Stimulated activated CD8-positive, alpha-beta memory T cell treated with anti-CD3 and anti-CD28 coated beads, Interleukin-15, amount 100 ng/mL, for 24 hours (primary cell): ENCODE measurements around the gene DGKE.

ENCODE experiments used
- DNase-seq: peaks from one replicate; pipeline ENCODE4 v3.0.0-alpha.2; 2020; ENCODE audit warnings: low read depth

The DGKE gene

GRCh38 chr17:56914581-56915273 is 80.8 kb downstream of the DGKE start:
- no peak for DNase-seq

GRCh38 chr17:56917559-56918296 is 83.8 kb downstream of the DGKE start:
- no peak for DNase-seq

- no peak for DNase-seq
These were observed 85.0 kb downstream of the DGKE start for GRCh38 chr17:56918916-56919315.
